Hepatocyte (in vitro differentiated cells): ENCODE results near the gene C8B. TPM values are rescaled to one million over a fixed set of nuclear protein-coding genes. Genes with fewer than 3 reads are reported as not detected.

Experiments used
- DNase-seq: peaks from one replicate; pipeline ENCODE4 v3.0.0-alpha.2; 2016; ENCODE audit warnings: low spot score
- H2AFZ ChIP-seq: fragments of 200-600 bp; sonication (generic); 2 replicates; pipeline ENCODE4 v1.6.0; 2016; ENCODE audit warnings: antibody characterized with exemption, mild to moderate bottlenecking
- H3K27ac ChIP-seq: fragments of 200-600 bp; sonication (generic); 2 replicates; pipeline ENCODE4 v1.5.1; 2016; ENCODE audit warnings: mild to moderate bottlenecking
- H3K27me3 ChIP-seq: fragments of 200-600 bp; sonication (generic); 2 replicates; pipeline ENCODE4 v1.6.1; 2016
- H3K36me3 ChIP-seq: fragments of 200-600 bp; sonication (generic); replicated peaks from 2 replicates; pipeline ENCODE4 v1.5.1; 2016; ENCODE audit warnings: low read depth; ENCODE audit not compliant: insufficient read depth
- H3K4me1 ChIP-seq: fragments of 200-600 bp; sonication (generic); 2 replicates; pipeline ENCODE4 v1.5.1; 2016; ENCODE audit warnings: mild to moderate bottlenecking, moderate library complexity; ENCODE audit not compliant: insufficient read depth
- H3K4me2 ChIP-seq: fragments of 200-600 bp; sonication (generic); 2 replicates; pipeline ENCODE4 v1.6.0; 2016
- H3K4me3 ChIP-seq: fragments of 200-600 bp; sonication (generic); 2 replicates; pipeline ENCODE4 v1.5.1; 2016; ENCODE audit warnings: mild to moderate bottlenecking
- H3K79me2 ChIP-seq: fragments of 200-600 bp; sonication (generic); 2 replicates; pipeline ENCODE4 v1.6.0; 2017; ENCODE audit warnings: mild to moderate bottlenecking
- H3K9me2 ChIP-seq: fragments of 200-600 bp; sonication (generic); replicated peaks from 2 replicates; pipeline ENCODE4 v1.6.0; 2017; ENCODE audit warnings: mild to moderate bottlenecking; ENCODE audit not compliant: insufficient read depth
- H3K9me3 ChIP-seq: fragments of 200-600 bp; sonication (generic); 2 replicates; pipeline ENCODE4 v1.5.1; 2016; ENCODE audit warnings: low read depth, mild to moderate bottlenecking
- H4K20me1 ChIP-seq: fragments of 200-600 bp; sonication (generic); 2 replicates; pipeline ENCODE4 v1.6.0; 2016; ENCODE audit warnings: mild to moderate bottlenecking; ENCODE audit not compliant: insufficient read depth, poor library complexity, severe bottlenecking
- CTCF ChIP-seq: fragments of 200-600 bp; sonication (generic); IDR thresholded peaks from 2 replicates; pipeline ENCODE4 v1.5.1; 2016; ENCODE audit warnings: antibody characterized with exemption, mild to moderate bottlenecking; ENCODE audit not compliant: poor library complexity
- EZH2 ChIP-seq: fragments of 200-600 bp; sonication (generic); IDR thresholded peaks from 2 replicates; pipeline ENCODE4 v1.6.1; 2016; ENCODE audit warnings: antibody characterized with exemption, mild to moderate bottlenecking, borderline replicate concordance
- EZH2phosphoT487 ChIP-seq: fragments of 200-600 bp; sonication (generic); IDR thresholded peaks from one replicate; pipeline ENCODE4 v1.6.1; 2018; ENCODE audit warnings: antibody characterized with exemption, mild to moderate bottlenecking, low read depth, moderate library complexity; ENCODE audit not compliant: unreplicated experiment, severe bottlenecking
- WGBS: methylation state at CpG from one replicate; pipeline ENCODE4 v1.1.6; 2016; ENCODE audit warnings: low lambda C conversion rate; ENCODE audit errors: missing lambda C conversion rate; 5-methylcytosine and 5-hydroxymethylcytosine counted together
- polyA plus RNA-seq: library from polyadenylated mRNA; unstranded; fragments of >200 nt; fragmentation: Nextera tagmentation; extraction: Ambion mirVana; gene quantifications from 2 replicates; pipeline ENCODE4 v1.2.1, GENCODE V29; 2016
- total RNA-seq: library from RNA; depleted of rRNA; stranded (reverse); fragments of >200 nt; gene quantifications from 2 replicates; pipeline ENCODE4 v1.2.3, GENCODE V29; 2014

The C8B gene
- total and polyA plus RNA-seq, 2 experiments from 2014 or later, result 22.1 to 29.0 TPM

- Histone ChIP-seq H3K9me3 (no peaks in the 10 kb centered on the region), H3K4me1 (peaks cover 9% of the 10 kb centered on the region), H4K20me1 (no peaks in the 10 kb centered on the region), H3K79me2 (no peaks in the 10 kb centered on the region), H2AFZ (no peak overlapping the region), H3K36me3 (no peaks in the 10 kb centered on the region), H3K27me3 (no peaks in the 10 kb centered on the region), H3K27ac (no peak overlapping the region), H3K4me2 (no peak overlapping the region), H3K4me3 (no peak overlapping the region), H3K9me2 (no peaks in the 10 kb centered on the region)
- WGBS, result 80% methylated on average over 8 of the region's 8 CpGs
- no peak for DNase-seq
- TF ChIP-seq EZH2 (no peak), CTCF (no peak), EZH2phosphoT487 (no peak)
Observed at GRCh38 chr1:56952501-56952900, 13.3 kb downstream of the C8B start.

GRCh38 chr1:56948403-56949023 is 17.3 kb downstream of the C8B start:
- no peak for TF ChIP-seq EZH2phosphoT487
- no peak for TF ChIP-seq CTCF
- TF ChIP-seq EZH2, result no peak
- Histone ChIP-seq H3K36me3 (no peaks in the 10 kb centered on the region), H4K20me1 (no peaks in the 10 kb centered on the region), H3K4me3 (no peak overlapping the region), H3K27me3 (no peaks in the 10 kb centered on the region), H3K4me1 (no peaks in the 10 kb centered on the region), H3K27ac (no peak overlapping the region), H3K4me2 (no peak overlapping the region), H3K79me2 (no peaks in the 10 kb centered on the region), H2AFZ (no peak overlapping the region), H3K9me2 (no peaks in the 10 kb centered on the region), H3K9me3 (no peaks in the 10 kb centered on the region)
- 77% methylated on average over 1 of the region's 1 CpG for WGBS
- no peak for DNase-seq

GRCh38 chr1:56940039-56940438 is 25.8 kb downstream of the C8B start:
- Histone ChIP-seq H4K20me1 (no peaks in the 10 kb centered on the region), H3K9me2 (no peaks in the 10 kb centered on the region), H3K4me2 (no peak overlapping the region), H3K79me2 (no peaks in the 10 kb centered on the region), H3K9me3 (no peaks in the 10 kb centered on the region), H3K4me3 (no peak overlapping the region), H3K27me3 (no peaks in the 10 kb centered on the region), H3K27ac (no peak overlapping the region), H3K36me3 (no peaks in the 10 kb centered on the region), H3K4me1 (no peaks in the 10 kb centered on the region), H2AFZ (no peak overlapping the region)
- no peak for DNase-seq
- 0% methylated on average over 1 of the region's 1 CpG for WGBS
- TF ChIP-seq EZH2 (no peak), CTCF (no peak), EZH2phosphoT487 (no peak)
